ENCODE measurements around the gene FAM131A.

The FAM131A gene

DNA sequence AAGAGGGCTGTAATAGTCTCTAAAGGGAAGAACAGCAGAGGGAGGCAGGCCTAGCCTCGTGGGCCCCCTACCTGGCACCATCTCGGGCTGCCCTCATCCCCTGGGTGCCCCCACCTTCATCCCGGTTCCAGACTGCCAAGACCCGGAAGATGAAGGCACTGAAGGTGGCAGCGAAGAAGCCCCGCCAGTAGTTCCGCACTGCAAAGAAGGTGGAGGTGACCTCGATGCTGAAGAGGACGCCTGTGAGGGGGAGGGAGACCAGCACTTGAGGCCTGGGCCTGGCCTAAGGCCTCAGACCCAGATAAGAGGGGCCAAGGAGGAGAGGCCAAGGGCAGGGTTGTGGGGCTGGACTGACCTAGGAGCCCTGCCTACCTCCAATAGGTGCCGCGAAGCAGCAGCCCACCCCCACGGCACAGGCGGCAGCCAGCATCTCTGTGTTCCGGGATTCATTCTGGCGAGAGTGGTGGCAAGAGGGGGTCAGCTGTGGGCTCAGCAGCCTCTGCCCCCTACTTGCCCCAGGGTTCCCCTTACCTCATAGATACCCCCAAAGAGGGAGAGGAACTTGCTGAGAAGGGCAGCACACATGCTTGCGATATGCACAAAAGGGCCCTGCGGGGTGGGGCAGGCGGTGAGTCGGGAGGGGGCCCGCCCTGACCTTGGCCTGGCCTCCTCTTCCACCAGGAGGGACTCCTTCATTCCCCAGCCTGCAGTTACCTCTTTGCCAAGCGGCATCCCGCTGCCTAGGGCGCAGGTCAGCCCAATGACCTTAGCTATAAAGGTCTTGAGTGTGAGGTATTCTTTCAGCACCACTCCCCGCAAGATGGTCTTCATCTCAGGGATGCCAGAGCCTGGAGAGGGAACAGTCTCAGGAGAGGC lies 20.1 kb downstream of the FAM131A start:
- TF ChIP-seq ZBTB20 (tag by site-specific recombination; IDR thresholded peaks at IDR 0.05), result no peak
- no peak for TF ChIP-seq ZNF768 (tag by site-specific recombination; IDR thresholded peaks at IDR 0.05)
- TF ChIP-seq ZNF596 (tag by site-specific recombination; IDR thresholded peaks at IDR 0.05), result no peak
- TF ChIP-seq, protein P1, sequence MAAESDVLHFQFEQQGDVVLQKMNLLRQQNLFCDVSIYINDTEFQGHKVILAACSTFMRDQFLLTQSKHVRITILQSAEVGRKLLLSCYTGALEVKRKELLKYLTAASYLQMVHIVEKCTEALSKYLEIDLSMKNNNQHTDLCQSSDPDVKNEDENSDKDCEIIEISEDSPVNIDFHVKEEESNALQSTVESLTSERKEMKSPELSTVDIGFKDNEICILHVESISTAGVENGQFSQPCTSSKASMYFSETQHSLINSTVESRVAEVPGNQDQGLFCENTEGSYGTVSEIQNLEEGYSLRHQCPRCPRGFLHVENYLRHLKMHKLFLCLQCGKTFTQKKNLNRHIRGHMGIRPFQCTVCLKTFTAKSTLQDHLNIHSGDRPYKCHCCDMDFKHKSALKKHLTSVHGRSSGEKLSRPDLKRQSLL (tag by site-specific recombination; IDR thresholded peaks at IDR 0.05), result no peak
- TF ChIP-seq ZNF544 (tag by site-specific recombination; IDR thresholded peaks at IDR 0.05), result no peak
- TF ChIP-seq ZNF155 (tag by site-specific recombination; IDR thresholded peaks at IDR 0.05), result no peak
- no peak for TF ChIP-seq ZNF2 (tag by site-specific recombination; IDR thresholded peaks at IDR 0.05)
- TF ChIP-seq BCL11A (tag by site-specific recombination; IDR thresholded peaks at IDR 0.05; ENCODE audit: low read depth), result no peak
- TF ChIP-seq PRDM1 (tag by site-specific recombination; IDR thresholded peaks at IDR 0.05), result no peak
- H3K36me3 ChIP-seq (ENCODE audit: control insufficient read depth in 2 of 2, insufficient read depth in 1 of 2, low read length in 2 of 2), result peaks cover 0 to 56% of the 10 kb centered on the region in 2 experiments; a peak in 1 of 3 replicates
- POLR2A ChIA-PET, result no interaction called here
- H3K9me3 ChIP-seq (ENCODE audit: control insufficient read depth, insufficient read depth, low read depth, low read length), result no peaks in the 10 kb centered on the region
- no peaks in the 10 kb centered on the region for H3K4me1 ChIP-seq (ENCODE audit: control insufficient read depth, insufficient read depth, low read length)
- H3K4me3 ChIP-seq (ENCODE audit: low read depth, low read length), result no peak overlapping the region
- no peak overlapping the region for H3K27ac ChIP-seq (ENCODE audit: extremely low read depth, low read depth, low read length)
- CTCF ChIA-PET, result no interaction called here

DNA sequence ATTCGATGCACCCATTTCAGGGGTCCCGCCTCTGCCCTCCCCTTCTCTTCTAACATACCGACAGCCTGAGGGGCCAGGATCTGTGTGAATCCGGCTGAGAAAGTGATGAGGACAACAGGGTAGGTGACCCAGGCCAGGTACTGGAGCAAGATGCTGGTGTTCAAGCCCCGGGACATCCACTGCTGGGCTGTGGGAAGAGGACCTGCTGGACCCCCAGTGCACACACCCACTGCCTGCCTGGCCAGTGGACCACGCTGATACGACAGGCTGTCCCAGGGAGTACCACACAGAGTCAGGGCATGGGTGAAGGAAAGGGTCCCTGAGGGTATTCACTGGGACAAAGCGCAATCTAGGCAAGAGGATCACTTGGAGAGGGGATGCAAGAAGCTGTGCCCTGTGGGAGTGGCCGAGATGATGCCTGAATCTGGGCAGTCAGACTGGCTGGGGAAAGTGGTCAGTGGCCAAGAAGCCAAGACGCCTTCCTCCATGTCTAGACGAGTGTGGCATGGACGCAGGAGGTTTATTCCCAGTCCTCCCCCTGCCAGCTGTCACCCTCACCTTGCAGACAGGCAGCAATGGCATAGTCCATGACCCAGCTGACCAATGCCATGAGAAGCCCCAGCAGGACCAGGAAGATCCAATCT lies 20.8 kb downstream of the FAM131A start:
- Histone ChIP-seq H3K27ac (ENCODE audit: extremely low read depth, low read depth, low read length) (no peak overlapping the region), H3K4me3 (ENCODE audit: low read depth, low read length) (no peak overlapping the region), H3K9me3 (ENCODE audit: control insufficient read depth, insufficient read depth, low read depth, low read length) (no peaks in the 10 kb centered on the region), H3K4me1 (ENCODE audit: control insufficient read depth, insufficient read depth, low read length) (no peaks in the 10 kb centered on the region), H3K36me3 (ENCODE audit: control insufficient read depth in 2 of 2, insufficient read depth in 1 of 2, low read length in 2 of 2) (peaks cover 0 to 48% of the 10 kb centered on the region in 2 experiments; a peak in 1 of 3 replicates)
- no peak for TF ChIP-seq ZNF292 (tag by site-specific recombination; IDR thresholded peaks at IDR 0.05; ENCODE audit: borderline replicate concordance, low read depth)
- no peak for TF ChIP-seq ZNF473 (tag by site-specific recombination; IDR thresholded peaks at IDR 0.05)
- TF ChIP-seq, protein P2, sequence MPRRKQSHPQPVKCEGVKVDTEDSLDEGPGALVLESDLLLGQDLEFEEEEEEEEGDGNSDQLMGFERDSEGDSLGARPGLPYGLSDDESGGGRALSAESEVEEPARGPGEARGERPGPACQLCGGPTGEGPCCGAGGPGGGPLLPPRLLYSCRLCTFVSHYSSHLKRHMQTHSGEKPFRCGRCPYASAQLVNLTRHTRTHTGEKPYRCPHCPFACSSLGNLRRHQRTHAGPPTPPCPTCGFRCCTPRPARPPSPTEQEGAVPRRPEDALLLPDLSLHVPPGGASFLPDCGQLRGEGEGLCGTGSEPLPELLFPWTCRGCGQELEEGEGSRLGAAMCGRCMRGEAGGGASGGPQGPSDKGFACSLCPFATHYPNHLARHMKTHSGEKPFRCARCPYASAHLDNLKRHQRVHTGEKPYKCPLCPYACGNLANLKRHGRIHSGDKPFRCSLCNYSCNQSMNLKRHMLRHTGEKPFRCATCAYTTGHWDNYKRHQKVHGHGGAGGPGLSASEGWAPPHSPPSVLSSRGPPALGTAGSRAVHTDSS (tag by site-specific recombination; IDR thresholded peaks at IDR 0.05), result no peak
- no peak for TF ChIP-seq ZEB2 (tag by site-specific recombination; IDR thresholded peaks at IDR 0.05)
- TF ChIP-seq ZNF132 (tag by site-specific recombination; IDR thresholded peaks at IDR 0.05; ENCODE audit: borderline replicate concordance), result no peak
- TF ChIP-seq ZNF549 (tag by site-specific recombination; IDR thresholded peaks at IDR 0.05), result no peak
- no peak for TF ChIP-seq ZNF121 (tag by site-specific recombination; IDR thresholded peaks at IDR 0.05)
- TF ChIP-seq RBAK (tag by site-specific recombination; IDR thresholded peaks at IDR 0.05), result no peak
- TF ChIP-seq, protein P3, sequence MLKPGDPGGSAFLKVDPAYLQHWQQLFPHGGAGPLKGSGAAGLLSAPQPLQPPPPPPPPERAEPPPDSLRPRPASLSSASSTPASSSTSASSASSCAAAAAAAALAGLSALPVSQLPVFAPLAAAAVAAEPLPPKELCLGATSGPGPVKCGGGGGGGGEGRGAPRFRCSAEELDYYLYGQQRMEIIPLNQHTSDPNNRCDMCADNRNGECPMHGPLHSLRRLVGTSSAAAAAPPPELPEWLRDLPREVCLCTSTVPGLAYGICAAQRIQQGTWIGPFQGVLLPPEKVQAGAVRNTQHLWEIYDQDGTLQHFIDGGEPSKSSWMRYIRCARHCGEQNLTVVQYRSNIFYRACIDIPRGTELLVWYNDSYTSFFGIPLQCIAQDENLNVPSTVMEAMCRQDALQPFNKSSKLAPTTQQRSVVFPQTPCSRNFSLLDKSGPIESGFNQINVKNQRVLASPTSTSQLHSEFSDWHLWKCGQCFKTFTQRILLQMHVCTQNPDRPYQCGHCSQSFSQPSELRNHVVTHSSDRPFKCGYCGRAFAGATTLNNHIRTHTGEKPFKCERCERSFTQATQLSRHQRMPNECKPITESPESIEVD (tag by site-specific recombination; IDR thresholded peaks at IDR 0.05), result no peak
- no peak for TF ChIP-seq GLI2 (tag by site-specific recombination; IDR thresholded peaks at IDR 0.05; ENCODE audit: borderline replicate concordance, low read depth)
- TF ChIP-seq KLF8 (tag by site-specific recombination; IDR thresholded peaks at IDR 0.05), result no peak
- CTCF ChIA-PET, result interaction anchor here (0.7 to 0.9 kb wide), 3 partner anchors 7 to 166 kb away, joined by 3 read pairs; no protein-coding TSS in a partner anchor
- POLR2A ChIA-PET, result no interaction called here
